HG03064 (cell line): ENCODE measurements around the gene FCHSD2.
"Not testable (repeated sequence)": the region's sequence is repeated elsewhere in the genome, so short reads cannot be mapped to it uniquely, and the experiment has no call there.

Source experiments
- ATAC-seq: cut with Tn5 transposase; IDR thresholded peaks from one replicate; pipeline ENCODE4 v1.9.1; 2021; ENCODE audit warnings: low read depth; ENCODE audit not compliant: unreplicated experiment

FCHSD2 gene

GRCh38 chr11:72827656-72828055 is 314.5 kb downstream of the FCHSD2 start:
- not testable (repeated sequence) for ATAC-seq

GRCh38 chr11:72826942-72827480 is 315.1 kb downstream of the FCHSD2 start:
- ATAC-seq = no peak

- ATAC-seq = no peak
These were observed 315.8 kb downstream of the FCHSD2 start for GRCh38 chr11:72826191-72826941.

- no peak for ATAC-seq
These were observed 316.5 kb downstream of the FCHSD2 start for GRCh38 chr11:72825661-72826060.

GRCh38 chr11:72824811-72825505 is 317.2 kb downstream of the FCHSD2 start:
- ATAC-seq = no peak

- ATAC-seq = no peak
These were observed 318.1 kb downstream of the FCHSD2 start for GRCh38 chr11:72824020-72824419.

GRCh38 chr11:72823105-72823804 is 318.9 kb downstream of the FCHSD2 start:
- no peak for ATAC-seq

- no peak for ATAC-seq
These were observed 320.0 kb downstream of the FCHSD2 start for GRCh38 chr11:72821920-72822799.

GRCh38 chr11:72821221-72821919 is 320.7 kb downstream of the FCHSD2 start:
- ATAC-seq = no peak

- ATAC-seq = no peak
These were observed 321.5 kb downstream of the FCHSD2 start for GRCh38 chr11:72820439-72821139.

GRCh38 chr11:72818971-72819370 is 323.1 kb downstream of the FCHSD2 start:
- ATAC-seq = no peak

GRCh38 chr11:72817966-72818365 is 324.2 kb downstream of the FCHSD2 start:
- ATAC-seq = no peak

GRCh38 chr11:72816404-72816990 is 325.6 kb downstream of the FCHSD2 start:
- no peak for ATAC-seq

- ATAC-seq = peak; percentile 2
These were observed 327.0 kb downstream of the FCHSD2 start for GRCh38 chr11:72815110-72815618.

- ATAC-seq = peak; percentile 53
These were observed 327.6 kb downstream of the FCHSD2 start, which contains the start of gene ATG16L2 for GRCh38 chr11:72814286-72815109. TSS of gene ATG16L2 (plus strand) at chr11:72814411. CDS start at chr11:72814446, 35 bp downstream.

- peak; percentile 48 for ATAC-seq
These were observed 328.3 kb downstream of the FCHSD2 start for GRCh38 chr11:72813740-72814285.
